ENCODE measurements around the gene STAB1.

- no peak for TF ChIP-seq CTCF (IDR thresholded peaks at IDR 0.05; ENCODE audit: poor library complexity)
- no peak for TF ChIP-seq EZH2 (IDR thresholded peaks at IDR 0.05; ENCODE audit: borderline replicate concordance)
- no peak for TF ChIP-seq EZH2phosphoT487 (IDR thresholded peaks at IDR 0.05; ENCODE audit: low read depth, severe bottlenecking, unreplicated experiment)
Observed at GRCh38 chr3:52518723-52519444, 23.7 kb downstream of the STAB1 start.
